HG02623 (cell line): ENCODE measurements around the gene GLYATL1B.
A peak's percentile ranks its signal among the peaks of the same experiment; 100 is the strongest.
"Not testable (repeated sequence)": the region's sequence is repeated elsewhere in the genome, so short reads cannot be mapped to it uniquely, and the experiment has no call there.

Experiments
- ATAC-seq: cut with Tn5 transposase; IDR thresholded peaks from one replicate; pipeline ENCODE4 v1.9.1; 2021; ENCODE audit warnings: moderate library complexity; ENCODE audit not compliant: unreplicated experiment

The GLYATL1B gene

DNA sequence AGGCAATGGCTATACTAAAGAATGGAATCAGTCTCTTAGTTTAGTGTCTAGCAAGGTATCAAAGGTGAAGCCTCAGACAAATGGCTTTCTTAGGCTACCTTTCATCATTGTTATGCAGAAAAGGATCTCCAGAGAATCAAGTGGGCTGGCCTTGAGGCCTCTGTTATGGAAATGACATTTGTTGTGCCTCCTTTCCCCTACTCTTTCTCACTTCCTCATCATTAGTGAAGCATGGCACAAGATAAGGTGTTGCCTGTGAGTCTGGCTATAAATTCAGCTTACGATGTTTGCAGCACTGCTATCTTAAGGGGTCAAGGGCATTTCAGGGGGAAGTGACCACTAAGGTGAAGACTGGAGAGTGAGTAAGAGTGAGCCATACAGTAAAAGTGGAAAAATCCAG, 9.1 kb downstream of the GLYATL1B start:
- peak; percentile 83 for ATAC-seq

DNA sequence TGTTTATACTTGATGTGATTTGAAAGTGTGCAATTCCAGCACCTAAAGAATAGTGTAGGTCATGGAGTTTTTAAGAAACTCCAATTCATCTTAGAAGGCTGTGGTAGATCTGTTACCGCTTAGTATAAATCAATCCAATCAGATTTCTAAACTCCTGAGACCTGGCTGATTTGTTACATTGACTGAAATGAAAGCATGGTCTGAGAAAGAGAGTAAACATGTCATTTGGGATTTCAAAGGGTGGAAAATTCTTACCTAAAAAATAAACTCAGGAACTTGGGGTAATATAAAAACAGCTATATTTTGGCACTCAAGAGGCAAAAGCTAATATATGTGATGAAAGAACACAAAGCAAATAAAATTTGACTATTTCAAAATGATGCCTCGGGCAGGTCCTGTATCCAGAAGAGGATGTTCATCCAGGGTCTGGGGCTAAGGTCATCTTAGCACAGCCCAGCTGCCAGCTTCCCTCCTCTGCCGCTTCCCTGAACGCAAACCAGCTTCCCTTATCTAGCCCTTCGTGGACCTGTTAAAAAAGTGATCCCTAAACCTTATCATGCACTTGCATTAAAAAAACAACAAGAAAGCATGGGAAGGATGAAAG, 10.0 kb downstream of the GLYATL1B start:
- not testable (repeated sequence) for ATAC-seq

DNA sequence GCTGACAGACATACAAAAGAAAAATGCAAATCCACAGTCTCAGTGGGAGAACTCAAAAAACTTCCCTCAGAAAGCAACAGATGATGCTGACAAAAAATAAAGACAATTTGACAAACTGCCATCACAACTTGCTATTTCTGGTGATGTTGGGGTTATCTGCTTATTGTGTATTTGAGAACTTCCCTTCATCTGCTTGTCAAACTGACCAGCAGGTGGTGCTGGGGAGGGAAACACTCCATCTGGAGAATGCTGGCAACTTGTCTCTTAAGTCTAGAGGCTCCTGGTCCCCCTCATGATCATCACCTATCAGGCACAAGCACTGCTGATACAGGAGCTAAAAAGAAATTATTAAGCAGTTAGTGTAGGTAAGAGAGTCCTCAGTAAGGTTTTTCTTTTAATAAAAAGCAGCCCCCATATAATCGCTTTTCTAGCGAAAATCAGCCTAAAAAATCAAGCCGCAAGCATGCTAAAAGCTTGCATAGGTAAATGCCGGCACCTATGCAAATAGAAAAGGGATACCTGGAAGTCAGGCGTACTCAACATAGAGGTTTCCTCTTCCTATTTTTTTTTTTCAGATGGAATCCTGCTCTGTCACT, 11.1 kb downstream of the GLYATL1B start:
- no peak for ATAC-seq

DNA sequence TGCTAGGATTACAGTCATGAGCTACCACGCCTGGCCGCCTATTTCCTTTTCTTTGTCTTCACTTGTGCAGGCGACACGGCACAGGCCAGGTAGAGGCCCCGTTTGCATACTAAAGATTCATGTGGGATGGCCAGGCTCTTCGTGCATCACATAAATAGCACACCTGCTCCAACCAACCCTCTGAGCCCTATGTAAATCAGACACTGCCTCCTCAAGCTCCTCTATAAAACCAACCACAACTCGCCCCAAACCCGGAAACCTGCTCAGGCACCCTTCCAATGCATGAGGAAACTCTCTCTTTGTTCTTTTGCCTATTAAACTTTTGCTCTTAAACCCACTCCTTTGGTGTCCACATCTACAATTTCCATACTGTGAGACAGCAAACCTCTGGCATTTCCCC, 11.8 kb downstream of the GLYATL1B start:
- ATAC-seq, result not testable (repeated sequence)

DNA sequence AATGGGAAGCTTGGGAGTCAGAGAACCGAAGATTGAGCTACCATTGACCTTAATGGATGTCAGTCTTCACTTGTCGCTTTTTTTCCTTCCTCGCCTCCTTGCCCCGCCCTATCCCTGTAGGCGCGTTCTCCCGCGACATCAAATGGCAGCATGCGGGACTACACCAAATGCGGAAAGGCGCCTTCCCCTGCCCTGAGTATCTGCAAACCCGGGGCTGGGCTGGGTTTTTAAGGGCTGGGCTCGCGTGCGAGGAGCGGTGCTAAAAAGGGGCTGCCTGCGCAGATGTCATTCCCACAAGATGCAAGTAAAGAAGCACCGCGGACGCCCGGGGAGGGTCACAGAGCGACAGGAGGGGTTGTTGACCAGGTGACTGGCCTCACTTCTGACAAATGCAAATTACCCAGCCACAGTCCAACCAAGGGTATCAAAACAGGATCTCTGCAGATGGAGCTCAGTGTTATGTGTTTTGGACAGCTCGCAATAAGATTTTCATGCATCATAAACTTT, 16.2 kb downstream of the GLYATL1B start:
- peak; percentile 51 for ATAC-seq

DNA sequence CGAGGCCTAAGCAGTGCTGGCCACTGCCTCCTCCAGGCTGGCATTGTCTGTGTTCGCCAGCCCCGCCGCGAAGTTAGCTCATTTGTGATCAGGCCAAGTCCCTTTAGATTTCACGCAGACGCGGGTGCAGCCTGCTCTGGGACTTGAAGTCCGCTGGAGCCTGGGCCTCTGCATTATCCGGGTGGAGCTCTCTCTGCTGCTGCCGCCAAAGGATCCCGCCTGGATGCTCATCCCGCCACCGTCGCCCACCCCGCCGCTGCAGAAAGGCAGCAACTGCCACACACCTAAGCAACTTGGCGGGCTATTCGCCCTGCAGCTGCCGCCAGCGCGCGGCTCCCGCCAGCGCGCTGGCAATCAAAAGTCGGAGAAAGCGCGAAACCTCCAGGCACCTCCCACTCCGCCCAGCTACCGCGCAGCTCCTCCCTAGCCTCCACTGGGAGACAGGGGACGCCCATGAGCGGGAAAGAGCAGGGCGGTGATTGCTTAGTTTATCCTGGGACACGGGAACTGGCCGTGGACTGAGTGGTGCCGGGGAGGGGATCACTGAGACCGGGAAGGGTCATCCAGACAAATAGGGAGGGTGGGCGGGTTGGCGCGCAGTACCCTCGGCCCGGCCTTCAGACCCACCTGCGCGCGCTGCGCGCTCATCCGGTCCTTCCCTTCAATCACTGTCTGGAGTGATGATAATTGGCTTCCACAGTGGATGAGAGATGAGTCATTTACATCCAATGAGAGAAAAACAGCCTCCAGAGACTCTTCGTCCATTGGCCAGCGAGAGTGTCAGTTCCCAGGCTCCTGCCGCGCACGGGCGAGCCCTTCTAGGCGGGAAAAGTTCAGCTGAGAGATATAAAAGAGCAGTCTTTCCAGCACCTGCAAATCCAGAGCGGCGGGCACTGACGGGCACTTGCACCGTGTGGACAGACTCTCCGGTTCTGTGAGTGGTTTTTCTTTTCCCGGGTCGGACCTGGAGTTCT, 20.5 kb downstream of the GLYATL1B start, which contains the start of gene FAM111B:
FAM111B (plus strand) TSS at position 875 of the 974 bp plus-strand sequence. CDS start 2,389 bp downstream, outside the sequence.
- ATAC-seq, result peak; percentile 73

DNA sequence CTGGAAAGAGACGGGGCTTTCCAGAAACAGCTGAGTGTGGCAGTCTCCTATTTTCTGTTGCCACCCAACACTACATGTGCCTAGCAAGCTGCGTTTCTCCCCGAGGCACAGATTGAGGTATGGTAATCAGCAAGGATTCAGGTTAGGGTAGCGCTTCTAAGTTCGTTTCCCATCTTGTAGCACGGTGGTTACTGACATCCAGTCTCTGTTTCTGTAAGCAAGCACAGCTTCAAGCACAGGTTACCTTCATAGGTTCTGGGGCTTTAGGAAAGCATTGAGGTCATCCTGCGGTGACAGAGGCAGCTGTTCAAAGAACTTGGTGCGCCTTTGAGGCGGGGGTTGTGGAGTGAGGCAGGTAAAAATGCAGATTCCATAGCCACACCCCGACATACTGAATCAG, 21.6 kb downstream of the GLYATL1B start:
- peak; percentile 34 for ATAC-seq

DNA sequence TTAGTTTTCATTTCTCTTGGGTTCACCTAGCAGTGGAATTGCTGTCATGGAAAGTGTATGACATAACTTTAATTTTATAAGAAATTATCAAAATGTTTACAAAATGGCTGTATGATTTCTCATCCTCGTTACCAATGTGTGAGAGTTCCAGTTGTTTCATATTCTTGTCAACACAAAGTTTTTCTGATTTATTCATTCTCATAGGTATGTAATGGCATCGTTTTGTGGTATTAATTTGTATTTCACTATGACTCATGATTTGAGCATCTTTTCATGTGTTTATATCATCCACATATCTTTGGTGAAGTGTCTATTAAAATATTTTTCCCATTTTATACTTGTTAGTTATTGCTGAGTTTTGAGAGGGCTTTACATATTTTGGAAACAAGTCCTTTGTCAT, 26.4 kb downstream of the GLYATL1B start:
- ATAC-seq, result no peak

DNA sequence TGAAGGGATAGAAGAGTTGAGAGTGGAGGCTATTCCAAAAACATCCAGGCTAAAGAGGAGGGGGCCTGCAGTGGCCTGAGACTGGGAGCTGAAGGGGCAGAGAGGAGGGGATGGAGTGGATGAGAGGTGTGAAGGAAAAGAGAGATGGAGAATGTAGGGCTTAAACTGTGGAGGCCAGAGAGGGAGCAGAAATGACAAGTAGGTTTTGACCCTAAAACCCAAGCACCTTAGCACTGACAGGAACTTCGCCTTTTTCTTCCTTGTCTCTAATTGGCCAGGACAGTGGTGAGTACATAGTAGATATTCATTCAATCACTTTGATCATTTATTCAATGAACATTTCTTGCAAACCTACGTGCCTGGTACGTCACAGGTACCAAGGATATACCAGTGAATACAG, 28.2 kb downstream of the GLYATL1B start:
- ATAC-seq, result no peak

DNA sequence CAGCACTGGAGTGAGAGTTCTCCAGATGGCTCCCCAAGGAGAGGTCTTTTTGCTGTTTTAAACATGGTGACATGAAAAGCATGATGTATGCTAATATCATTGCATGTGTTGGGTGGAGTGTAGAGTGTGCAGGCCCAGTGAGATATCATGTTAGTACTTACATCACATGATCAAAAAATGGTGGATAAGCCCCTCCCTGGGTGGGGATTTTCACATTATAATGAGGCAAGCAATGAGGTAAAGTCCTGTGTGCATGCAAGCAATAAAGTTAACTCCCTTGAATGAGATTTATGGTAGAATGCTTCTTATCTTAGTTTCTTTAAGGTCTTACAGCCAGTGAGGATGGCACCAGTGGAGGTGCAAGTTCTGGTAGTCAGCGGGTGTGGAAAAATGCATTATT, 29.4 kb downstream of the GLYATL1B start:
- ATAC-seq, result no peak

DNA sequence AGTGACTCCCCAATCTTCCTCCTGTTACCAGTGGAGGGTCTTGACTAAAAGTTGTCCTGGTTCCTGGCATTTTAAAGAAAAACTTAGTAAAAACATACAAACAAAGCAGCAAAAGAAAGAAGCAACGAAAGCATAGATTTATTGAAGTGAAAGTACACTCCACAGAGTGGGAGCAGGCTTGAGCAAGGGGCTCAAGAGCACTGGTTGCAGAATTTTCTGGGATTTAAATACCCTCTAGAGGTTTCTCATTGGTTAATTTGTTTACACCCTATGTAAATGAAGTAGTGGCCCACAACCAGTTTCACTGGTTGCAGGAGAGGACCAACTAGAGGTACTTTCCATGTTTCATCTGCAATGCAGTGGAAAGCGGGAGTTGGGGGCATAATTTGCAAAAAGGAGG, 31.7 kb downstream of the GLYATL1B start:
- no peak for ATAC-seq

DNA sequence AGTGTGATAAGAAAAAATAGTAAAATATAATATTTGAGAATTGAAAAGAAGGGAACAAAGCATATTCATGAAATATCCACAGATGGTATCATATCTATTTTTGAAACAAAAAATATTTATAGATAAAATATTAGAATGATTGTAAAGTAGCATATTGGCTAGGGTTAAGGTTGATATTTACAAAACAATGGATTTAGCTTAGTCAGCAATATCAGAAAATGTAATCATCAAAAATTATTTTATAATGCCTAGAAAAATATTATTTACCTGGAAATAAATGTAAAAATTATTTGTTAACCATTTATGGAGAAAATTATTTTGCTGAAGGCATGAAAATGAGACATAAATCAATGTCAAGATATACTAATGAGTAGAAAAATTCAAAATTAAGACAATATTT, 33.7 kb downstream of the GLYATL1B start:
- no peak for ATAC-seq

DNA sequence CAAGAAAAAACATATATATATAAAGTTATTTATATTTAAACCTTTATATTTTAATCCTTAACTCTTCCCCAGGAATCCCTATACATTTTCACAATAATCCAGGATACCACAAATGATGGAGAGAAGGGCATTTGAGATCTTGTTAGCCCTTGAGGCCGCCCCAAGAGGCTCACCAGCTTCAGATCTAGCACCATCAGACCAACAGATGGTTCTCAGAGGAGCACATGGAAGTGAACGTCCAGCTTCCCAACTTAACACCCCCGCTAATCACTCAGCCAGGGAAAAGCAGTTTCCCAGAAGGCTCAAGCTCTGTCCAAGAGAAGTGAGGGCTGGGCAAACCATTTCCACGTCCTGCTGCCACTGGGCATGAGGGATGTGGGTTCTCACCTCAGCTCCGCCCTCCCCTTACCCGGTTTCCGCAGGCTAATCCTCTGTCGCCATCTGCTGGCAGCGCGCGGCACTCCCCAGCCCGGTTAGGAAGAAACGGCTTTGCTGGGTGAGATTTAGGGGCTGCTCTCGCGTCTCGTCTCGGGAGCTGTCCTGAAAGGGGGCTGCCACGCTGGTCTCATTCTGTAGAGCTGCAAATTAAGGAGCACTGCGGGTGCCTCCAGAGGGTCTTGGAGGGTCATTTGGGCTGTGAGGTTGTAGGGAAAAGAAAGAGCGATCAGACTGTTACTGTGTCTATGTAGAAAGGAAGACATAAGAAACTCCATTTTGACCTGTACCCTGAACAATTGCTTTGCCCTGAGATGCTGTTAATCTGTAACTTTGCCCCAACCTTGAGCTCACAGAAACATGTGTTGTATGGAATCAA, 49.7 kb downstream of the GLYATL1B start:
- ATAC-seq, result peak; percentile 98

DNA sequence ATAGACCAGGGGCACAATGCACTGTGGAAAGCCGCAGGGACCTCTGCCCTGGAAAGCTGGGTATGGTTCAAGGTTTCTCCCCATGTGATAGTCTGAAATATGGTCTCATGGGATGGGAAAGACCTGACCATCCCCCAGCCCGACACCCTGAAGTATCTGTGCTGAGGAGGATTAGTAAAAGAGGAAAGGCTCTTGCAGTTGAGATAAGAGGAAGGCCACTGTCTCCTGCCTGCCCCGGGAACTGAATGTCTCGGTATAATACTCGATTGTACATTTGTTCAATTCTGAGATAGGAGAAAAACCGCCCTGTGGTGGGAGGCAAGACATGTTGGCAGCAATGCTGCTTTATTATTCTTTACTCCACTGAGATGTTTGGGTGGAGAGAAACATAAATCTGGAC, 50.4 kb downstream of the GLYATL1B start:
- not testable (repeated sequence) for ATAC-seq

DNA sequence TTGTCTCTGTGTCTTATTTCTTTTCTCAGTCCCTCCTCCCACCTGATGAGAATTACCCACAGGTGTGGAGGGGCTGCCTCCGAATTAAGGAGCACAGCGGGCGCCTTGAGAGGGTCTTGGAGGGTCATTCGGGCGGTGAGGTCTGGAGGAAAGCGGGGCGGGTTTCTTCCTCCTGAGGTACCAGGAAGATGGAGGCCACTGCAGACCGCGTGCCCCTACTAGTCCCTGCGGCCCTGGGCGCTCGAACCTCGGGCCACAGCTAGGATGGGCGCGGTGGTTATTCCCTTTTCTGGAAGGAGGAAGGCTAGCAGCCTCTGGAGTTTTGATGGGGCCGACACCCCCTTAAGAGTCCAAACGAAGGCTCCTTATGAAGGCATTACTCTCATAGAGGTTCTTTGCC, 51.1 kb downstream of the GLYATL1B start:
- ATAC-seq, result no peak

DNA sequence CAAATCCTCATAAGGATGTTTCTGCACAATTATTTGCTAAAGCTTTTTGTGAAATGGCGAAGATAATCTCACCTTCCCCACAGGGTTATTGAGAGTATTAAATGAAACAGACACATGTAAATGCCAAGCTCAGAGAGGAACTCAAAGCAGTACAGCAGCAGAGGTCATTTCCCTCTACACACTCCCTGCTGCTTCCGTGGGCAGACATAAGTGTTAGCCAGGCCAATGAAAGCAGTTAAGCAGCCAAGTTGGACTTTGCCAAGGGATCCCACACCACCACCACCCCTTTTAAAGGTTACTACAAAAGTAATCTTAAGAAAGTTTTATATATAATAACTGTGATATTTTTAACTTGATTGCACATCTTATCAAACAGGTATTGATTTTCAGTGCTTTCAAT, 52.5 kb downstream of the GLYATL1B start:
- no peak for ATAC-seq

DNA sequence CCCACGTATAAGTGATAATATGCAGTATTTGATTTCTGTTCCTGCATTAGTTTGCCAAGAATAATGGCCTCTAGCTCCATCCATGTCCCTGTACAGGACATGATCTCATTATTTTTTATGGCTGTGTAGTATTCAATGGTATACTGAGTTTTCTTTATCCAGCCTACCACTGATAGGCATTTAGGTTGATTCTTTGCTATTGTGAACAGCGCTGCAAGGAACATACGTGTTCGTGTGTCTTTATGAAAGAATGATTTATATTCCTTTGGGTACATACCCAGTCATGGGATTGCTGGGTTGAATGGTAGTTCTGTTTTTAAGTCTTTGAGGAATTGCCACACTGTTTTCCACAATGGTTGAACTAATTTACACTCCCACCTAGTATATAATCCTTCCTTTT, 55.1 kb downstream of the GLYATL1B start:
- ATAC-seq, result no peak

DNA sequence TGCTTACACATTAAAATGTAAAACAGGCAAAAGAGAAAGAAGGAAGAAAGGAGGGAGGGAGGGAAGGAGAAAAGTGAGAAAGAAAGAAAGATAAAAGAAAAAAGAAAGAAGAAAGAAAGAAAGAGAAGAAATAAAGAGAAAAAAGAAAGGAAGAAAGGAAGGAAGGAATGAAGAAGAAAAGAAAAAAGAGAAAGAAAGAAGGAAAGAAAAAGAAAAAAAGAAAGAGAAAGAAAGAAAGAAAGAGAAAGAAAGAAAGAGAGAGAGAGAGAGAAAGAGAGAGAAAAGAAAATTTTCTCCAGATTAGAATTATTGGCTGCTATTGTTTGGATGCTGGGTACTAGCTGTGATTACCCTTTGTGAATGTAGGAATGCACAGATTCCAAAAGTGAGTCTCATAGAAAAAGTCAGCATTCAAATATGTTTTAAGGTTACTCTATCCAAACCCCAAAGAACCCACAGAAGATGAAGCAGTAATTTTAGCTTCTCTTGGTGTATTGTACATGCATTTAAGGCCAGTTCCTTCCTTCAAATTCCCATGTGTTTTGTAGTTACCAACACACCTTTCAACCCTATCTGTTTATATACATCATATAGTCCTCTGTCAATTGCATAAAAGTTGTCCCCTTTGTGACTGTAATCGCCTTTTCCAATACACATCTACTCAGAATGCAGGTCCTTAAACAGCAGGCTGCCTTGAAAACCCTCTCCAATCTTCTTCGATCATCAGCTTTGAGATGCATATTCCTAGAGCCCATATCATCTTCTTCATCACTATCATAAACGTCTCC, 55.8 kb downstream of the GLYATL1B start:
- no peak for ATAC-seq

DNA sequence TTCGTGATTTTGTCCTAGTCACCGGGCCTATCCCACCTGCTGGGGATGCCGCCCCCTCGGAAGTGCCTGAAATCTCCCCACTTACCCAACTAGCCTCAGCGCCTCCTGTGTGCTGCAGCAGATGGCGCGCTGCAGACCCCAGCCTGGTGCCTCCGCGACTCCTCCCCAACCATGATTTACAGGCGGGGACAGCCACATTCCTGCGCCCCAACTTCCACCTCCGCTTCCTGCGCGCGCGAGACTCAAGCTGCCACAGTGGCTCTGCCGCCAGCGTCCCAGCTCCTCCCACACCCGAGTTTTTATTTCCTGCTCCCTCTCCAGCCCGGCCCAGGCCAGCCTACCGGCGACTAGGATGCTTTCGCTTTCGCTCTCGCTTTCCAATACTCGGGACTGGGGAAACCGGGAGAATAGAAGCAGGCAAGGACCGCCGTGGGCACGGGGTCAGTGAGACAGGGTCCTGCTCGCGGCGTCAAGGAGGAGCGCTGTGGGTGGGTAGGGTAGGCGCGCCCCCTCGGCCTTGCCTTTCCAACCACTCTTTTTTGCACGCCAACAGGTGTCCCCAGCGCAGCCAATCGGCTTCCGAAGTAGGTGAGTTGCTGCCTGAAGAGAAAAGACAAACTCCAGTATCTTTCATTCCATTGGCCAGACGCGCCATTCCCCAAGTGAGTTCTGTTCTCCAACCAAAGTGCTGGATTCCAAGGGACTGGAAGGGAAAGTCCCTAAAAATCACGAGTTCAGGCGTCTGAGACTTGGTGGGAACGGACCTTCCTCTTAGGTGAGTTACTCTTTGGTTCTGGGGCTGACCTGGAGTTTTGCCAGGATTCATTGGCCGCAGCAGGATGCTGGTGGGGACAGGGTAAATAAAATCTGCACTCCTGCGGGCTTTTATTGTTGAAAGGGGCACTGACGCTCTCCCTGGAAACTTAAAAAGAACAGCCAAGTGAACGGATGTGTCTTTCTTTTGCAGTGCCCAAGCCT, 56.7 kb downstream of the GLYATL1B start, which contains the start of gene FAM111A:
FAM111A (plus strand) TSS at position 327 of the 978 bp plus-strand sequence. CDS start 6,017 bp downstream, outside the sequence.
- ATAC-seq, result peak; percentile 62
